ENCODE data around the gene CCL5.

The CCL5 gene

GRCh38 chr17:35876534-35876933 lies 3.6 kb downstream of the CCL5 start:
- CTCF ChIA-PET = interaction anchor here (0.9 kb wide), 1 partner anchor 31 kb away, joined by 3 read pairs; no protein-coding TSS in a partner anchor

DNA sequence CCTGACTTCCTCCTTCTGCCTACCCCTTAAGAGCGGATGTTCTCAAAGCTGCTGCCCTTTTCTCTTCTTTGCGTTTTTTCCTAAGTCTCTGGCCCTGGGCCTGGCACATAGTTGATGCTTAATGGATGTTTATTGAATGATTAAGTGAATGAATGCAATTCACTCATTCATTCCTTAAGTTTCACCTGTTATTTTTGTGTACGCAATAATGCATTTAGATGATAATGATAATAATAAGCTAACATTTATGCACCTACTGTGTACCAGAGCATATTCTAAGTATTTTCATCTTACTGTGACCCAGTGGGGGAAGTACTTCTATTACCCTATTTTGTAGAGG lies 4.4 kb downstream of the CCL5 start:
- ChIA-PET CTCF (interaction anchor here (0.9 kb wide), 1 partner anchor 32 kb away, joined by 3 read pairs; no protein-coding TSS in a partner anchor), POLR2A (interaction anchor here (1.0 kb wide), 1 partner anchor 67 kb away, joined by 3 read pairs; the partner anchor contains the start of gene TAF15)
- TF ChIP-seq NFRKB (IDR thresholded peaks at IDR 0.05) (no peak), ELF4 (IDR thresholded peaks at IDR 0.05) (no peak), FOXA1 (IDR thresholded peaks at IDR 0.05) (no peak), ARNT (IDR thresholded peaks at IDR 0.05) (no peak), BHLHE40 (IDR thresholded peaks at IDR 0.05; ENCODE audit: borderline replicate concordance) (no peak), SUZ12 (IDR thresholded peaks at IDR 0.05) (no peak), L3MBTL2 (conservative IDR thresholded peaks at IDR 0.05) (no peak), SP1 (IDR thresholded peaks at IDR 0.05) (no peak), CTBP1 (IDR thresholded peaks at IDR 0.05; ENCODE audit: borderline replicate concordance) (no peak), FOXK2 (IDR thresholded peaks at IDR 0.05) (no peak), TARDBP (IDR thresholded peaks at IDR 0.05) (no peak), ZNF384 (IDR thresholded peaks at IDR 0.05) (no peak), FOXM1 (IDR thresholded peaks at IDR 0.05; ENCODE audit: borderline replicate concordance) (no peak), HDGF (IDR thresholded peaks at IDR 0.05; ENCODE audit: borderline replicate concordance) (no peak), LEF1 (IDR thresholded peaks at IDR 0.05; ENCODE audit: borderline replicate concordance) (no peak)
- TF ChIP-seq, protein P1, sequence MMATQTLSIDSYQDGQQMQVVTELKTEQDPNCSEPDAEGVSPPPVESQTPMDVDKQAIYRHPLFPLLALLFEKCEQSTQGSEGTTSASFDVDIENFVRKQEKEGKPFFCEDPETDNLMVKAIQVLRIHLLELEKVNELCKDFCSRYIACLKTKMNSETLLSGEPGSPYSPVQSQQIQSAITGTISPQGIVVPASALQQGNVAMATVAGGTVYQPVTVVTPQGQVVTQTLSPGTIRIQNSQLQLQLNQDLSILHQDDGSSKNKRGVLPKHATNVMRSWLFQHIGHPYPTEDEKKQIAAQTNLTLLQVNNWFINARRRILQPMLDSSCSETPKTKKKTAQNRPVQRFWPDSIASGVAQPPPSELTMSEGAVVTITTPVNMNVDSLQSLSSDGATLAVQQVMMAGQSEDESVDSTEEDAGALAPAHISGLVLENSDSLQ (IDR thresholded peaks at IDR 0.05) = no peak
- DNase-seq (ENCODE audit: extremely low spot score) = no peak

More at GRCh38 chr17:35876534-35876933, 3.6 kb downstream of the CCL5 start:
- POLR2A ChIA-PET = interaction anchor here (1.0 kb wide), 1 partner anchor 67 kb away, joined by 3 read pairs; the partner anchor contains the start of gene TAF15
- no peak for DNase-seq (ENCODE audit: extremely low spot score)
- TF ChIP-seq FOXM1 (IDR thresholded peaks at IDR 0.05; ENCODE audit: borderline replicate concordance) (no peak), ZNF384 (IDR thresholded peaks at IDR 0.05) (no peak), FOXK2 (IDR thresholded peaks at IDR 0.05) (no peak), TARDBP (IDR thresholded peaks at IDR 0.05) (no peak), LEF1 (IDR thresholded peaks at IDR 0.05; ENCODE audit: borderline replicate concordance) (no peak), HDGF (IDR thresholded peaks at IDR 0.05; ENCODE audit: borderline replicate concordance) (no peak), ELF4 (IDR thresholded peaks at IDR 0.05) (no peak), ARNT (IDR thresholded peaks at IDR 0.05) (no peak), CTBP1 (IDR thresholded peaks at IDR 0.05; ENCODE audit: borderline replicate concordance) (no peak), SP1 (IDR thresholded peaks at IDR 0.05) (no peak), BHLHE40 (IDR thresholded peaks at IDR 0.05; ENCODE audit: borderline replicate concordance) (no peak), FOXA1 (IDR thresholded peaks at IDR 0.05) (no peak), L3MBTL2 (conservative IDR thresholded peaks at IDR 0.05) (no peak), SUZ12 (IDR thresholded peaks at IDR 0.05) (no peak), NFRKB (IDR thresholded peaks at IDR 0.05) (no peak)
- TF ChIP-seq, protein P1 (IDR thresholded peaks at IDR 0.05) = no peak

- POLR2A ChIA-PET = no interaction called here
These were observed 4.9 kb downstream of the CCL5 start for GRCh38 chr17:35875072-35875799.

DNA sequence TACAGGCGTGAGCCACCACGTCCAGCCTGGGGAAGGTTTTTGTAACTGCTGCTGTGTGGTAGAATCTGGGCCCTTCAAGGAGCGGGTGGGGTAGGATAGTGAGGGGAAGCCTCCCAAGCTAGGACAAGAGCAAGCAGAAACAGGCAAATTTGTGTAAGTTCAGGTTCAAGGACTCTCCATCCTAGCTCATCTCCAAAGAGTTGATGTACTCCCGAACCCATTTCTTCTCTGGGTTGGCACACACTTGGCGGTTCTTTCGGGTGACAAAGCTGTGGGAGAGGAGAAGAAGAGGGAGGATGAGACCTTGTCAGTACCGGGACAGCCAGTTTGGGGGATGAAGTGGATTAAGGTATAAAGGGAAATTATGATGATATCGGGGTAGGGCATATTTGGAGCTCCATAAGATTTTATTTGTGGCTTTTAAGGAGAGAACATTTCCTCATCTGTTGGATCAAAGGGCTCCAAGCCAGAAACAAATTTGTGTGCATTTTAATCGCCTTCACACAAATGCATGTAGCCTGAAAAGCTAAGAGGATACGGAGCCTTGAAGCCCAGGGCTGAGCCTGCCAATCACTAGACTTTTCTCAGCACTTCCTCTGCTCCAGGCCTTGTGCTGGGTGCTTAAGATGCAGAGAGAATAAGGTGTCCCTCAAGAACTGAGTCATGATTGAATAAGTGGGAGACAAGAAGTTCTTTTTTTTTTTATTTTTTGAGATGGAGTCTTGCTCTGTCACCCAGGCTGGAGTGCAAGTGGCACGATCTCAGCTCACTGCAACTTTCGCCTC lies 7.8 kb downstream of the CCL5 start:
- POLR2A ChIA-PET = interaction anchor here (0.9 kb wide), 1 partner anchor 63 kb away, joined by 3 read pairs; the partner anchor contains the start of gene TAF15
- CTCF ChIA-PET = interaction anchor here (1.1 kb wide), 1 partner anchor 12 kb away, joined by 3 read pairs; no protein-coding TSS in a partner anchor
- DNase-seq (ENCODE audit: extremely low spot score) = no peak
- no peak for TF ChIP-seq ELF4 (IDR thresholded peaks at IDR 0.05)
- TF ChIP-seq ARNT (IDR thresholded peaks at IDR 0.05) = no peak
- no peak for TF ChIP-seq FOXM1 (IDR thresholded peaks at IDR 0.05; ENCODE audit: borderline replicate concordance)
- TF ChIP-seq FOXK2 (IDR thresholded peaks at IDR 0.05) = no peak
- no peak for TF ChIP-seq BHLHE40 (IDR thresholded peaks at IDR 0.05; ENCODE audit: borderline replicate concordance)
- no peak for TF ChIP-seq SP1 (IDR thresholded peaks at IDR 0.05)
- TF ChIP-seq CTBP1 (IDR thresholded peaks at IDR 0.05; ENCODE audit: borderline replicate concordance) = no peak
- TF ChIP-seq ZNF384 (IDR thresholded peaks at IDR 0.05) = no peak
- TF ChIP-seq, protein P1 (IDR thresholded peaks at IDR 0.05) = no peak
- no peak for TF ChIP-seq NFRKB (IDR thresholded peaks at IDR 0.05)
- TF ChIP-seq FOXA1 (IDR thresholded peaks at IDR 0.05) = no peak
- TF ChIP-seq L3MBTL2 (conservative IDR thresholded peaks at IDR 0.05) = no peak
- TF ChIP-seq HDGF (IDR thresholded peaks at IDR 0.05; ENCODE audit: borderline replicate concordance) = no peak
- TF ChIP-seq TARDBP (IDR thresholded peaks at IDR 0.05) = no peak

More at GRCh38 chr17:35875072-35875799, 4.9 kb downstream of the CCL5 start:
- no peak for DNase-seq (ENCODE audit: extremely low spot score)
- TF ChIP-seq HDGF (IDR thresholded peaks at IDR 0.05; ENCODE audit: borderline replicate concordance) = no peak
- CTCF ChIA-PET = no interaction called here
